RKO (cell line): ENCODE results near the gene ANGPTL4.
"Not testable (repeated sequence)": the region's sequence is repeated elsewhere in the genome, so short reads cannot be mapped to it uniquely, and the experiment has no call there.

Experiments used
- DNase-seq: peaks from one replicate; pipeline ENCODE4 v3.0.0-alpha.2; 2016; ENCODE audit warnings: low spot score

The ANGPTL4 gene

DNA sequence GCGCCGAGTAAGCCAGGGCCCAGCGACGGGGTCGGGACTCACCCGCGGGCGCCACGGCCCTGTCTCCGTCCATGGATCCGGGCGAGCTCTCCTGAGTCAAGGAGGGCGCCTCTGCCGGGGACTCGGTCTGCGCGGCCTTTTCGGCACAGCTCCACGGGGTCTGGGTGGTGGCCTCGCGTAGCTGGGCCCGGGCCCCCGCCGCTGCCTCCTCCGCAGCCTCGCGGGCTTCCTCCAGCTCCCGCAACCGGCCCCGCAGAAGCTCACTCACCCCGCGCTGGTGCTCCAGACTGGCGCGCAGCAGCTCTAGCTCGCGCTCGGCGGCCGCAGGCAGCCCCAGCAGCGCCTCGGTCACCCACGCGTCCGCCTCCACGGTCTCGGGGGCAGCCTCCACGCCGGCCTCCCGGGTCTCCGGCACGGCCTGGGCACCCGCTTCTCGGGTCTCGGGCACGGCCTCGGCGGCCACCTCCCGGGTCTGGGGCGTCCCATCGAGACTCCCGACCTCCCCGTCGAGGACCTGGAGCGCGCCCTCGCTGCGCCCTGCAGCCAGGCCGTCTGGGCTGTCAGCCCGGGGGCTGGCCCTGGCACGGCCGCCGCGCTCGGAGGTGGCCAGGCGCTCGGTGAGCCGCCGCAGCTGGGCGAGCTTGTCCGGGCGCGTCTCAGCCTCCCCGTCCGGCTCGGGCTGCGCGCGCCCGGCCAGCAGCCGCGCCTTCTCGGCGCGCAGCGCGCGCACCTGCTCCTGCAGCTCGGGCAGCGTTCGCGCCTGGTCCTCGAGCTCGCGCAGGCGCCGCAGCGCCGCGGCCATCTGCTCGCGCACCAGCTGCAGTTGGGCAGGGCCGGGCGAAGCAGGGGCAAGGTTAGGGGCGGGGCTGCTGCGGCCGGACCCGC lies 29.3 kb upstream of the ANGPTL4 start:
- peak; percentile 79 for DNase-seq

DNA sequence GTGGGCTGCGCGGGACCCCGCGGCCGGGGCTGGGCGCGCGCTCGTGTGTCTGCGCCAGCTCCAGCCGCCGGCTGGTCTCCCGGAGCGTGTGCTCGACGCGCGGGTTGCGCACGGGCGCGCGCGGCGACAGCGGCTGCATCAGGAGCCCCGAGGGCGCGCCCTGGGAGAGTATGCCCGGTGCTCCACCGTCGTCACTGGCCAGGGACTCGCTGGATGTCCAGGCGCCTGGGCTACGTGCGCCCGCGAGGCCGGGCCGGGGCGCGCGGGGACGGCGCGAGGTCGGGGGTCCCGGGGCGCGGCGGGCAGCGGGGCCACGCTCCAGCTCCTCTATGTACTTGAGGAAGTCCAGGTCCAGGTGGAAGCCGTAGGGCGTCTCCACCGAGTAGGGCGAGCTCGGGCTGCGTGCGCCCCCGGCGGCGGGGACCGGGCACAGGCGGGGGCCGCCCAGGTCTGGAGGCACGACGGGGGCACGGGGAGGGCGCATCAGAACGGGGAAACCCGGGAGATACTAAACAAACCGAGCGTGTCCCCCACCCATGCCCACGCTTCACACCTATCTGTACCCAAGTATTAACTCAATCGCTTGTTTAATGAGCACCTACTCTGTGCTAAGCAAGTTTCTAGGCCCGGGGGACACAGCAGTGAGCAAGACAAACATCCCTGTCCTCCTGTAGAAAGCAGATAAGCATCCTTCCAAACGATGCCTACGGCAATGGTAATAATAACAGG lies 28.4 kb upstream of the ANGPTL4 start:
- DNase-seq = no peak

DNA sequence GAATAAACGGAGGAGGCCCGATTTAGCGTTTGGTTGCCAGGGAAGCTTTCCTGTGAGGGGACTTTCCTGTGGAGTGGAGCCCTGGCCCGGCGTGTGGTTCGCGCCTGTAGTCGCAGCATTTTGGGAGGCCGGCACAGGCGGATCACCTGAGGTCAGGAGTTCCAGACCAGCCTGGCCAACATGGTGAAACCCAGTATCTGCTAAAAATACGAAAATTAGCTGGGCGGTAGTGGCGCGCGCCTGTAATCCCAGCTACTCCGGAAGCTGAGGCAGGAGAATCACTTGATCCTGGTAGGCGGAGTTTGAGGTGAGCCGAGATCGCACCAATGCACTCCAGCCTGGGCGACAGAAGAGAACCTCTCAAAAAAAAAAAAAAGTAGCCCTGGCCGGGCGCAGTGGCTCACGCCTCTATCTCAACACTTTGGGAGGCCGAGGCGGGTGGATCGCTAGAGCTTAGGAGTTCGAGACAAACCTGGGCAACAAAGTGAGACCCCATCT lies 27.8 kb upstream of the ANGPTL4 start:
- DNase-seq = no peak

DNA sequence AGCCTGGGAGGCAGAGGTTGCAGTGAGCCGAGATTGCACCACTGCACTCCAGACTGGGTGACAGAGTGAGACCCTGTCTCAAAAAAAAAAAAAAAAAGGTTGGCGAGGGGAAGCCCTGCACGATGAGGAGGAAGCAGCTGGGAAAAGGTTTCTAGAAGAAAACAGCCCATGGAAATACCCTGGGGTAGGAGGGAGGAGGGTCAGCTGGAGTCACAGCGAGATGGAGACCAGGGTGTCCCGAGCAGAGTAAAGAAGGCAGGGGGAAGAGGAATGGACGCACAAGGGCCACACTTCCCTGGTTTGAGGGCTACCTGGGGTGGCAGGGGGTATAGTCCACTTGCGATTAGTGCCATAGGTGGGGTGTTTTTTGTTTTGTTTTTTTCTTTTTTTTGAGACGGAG lies 27.3 kb upstream of the ANGPTL4 start:
- DNase-seq = no peak

DNA sequence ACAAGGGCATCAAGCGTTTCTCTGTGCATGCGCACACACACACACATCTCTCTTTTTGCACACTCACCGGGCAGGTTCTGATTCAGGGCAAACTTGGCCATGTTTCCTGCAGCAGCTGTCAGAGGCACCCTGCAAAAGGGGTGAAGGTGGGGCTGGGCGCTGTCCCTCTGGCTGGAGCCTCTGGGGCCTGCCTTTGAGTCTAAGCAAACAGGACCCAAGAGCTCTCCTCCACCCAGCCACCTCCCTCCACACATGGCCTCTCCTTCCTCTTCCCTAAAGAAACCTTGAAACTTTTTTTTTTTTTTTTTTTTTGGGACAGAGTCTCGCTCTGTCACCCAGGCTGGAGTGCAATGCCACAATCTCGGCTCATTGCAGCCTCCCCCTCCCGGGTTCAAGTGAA lies 26.2 kb upstream of the ANGPTL4 start:
- DNase-seq = no peak

GRCh38 chr19:8338835-8339234 lies 25.1 kb upstream of the ANGPTL4 start:
- no peak for DNase-seq

DNA sequence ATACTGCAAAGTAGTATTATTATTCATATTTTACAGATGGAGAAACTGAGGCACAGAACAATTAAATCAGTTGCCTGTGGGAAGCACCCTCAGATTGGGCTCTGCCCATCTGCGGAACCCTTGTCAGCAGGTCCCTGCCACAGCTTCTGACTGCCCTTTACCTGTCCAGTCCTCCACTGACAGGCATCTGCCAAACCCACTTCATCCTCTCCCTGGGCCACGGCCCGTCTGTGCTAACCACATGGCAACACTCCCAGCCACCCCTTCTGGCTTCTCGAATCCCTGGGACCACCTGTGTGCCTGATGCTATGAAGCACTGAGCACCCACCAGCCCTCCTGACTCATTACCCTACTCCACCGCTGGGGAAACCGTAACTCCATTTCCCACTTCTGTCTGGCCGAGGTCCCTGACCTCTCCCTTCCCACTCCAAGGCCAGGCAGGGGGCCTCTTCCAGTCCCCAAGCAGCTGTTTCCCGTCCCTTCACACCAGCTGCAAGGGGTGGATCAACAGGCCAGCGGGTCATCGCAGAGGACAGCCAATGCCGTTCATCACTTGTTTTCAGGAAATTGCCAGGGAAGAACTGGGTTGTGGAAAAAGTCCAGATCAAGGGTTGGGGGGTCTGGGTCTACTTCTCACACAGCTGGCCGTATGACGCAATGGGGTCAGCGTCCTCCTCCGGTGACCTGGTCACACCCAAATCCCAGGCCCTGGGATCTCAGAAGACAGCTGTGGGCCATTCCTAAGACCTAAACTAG lies 23.4 kb upstream of the ANGPTL4 start:
- no peak for DNase-seq

- not testable (repeated sequence) for DNase-seq
These were observed 22.5 kb upstream of the ANGPTL4 start for GRCh38 chr19:8341504-8341903.

GRCh38 chr19:8342316-8342683 lies 21.7 kb upstream of the ANGPTL4 start:
- no peak for DNase-seq

DNA sequence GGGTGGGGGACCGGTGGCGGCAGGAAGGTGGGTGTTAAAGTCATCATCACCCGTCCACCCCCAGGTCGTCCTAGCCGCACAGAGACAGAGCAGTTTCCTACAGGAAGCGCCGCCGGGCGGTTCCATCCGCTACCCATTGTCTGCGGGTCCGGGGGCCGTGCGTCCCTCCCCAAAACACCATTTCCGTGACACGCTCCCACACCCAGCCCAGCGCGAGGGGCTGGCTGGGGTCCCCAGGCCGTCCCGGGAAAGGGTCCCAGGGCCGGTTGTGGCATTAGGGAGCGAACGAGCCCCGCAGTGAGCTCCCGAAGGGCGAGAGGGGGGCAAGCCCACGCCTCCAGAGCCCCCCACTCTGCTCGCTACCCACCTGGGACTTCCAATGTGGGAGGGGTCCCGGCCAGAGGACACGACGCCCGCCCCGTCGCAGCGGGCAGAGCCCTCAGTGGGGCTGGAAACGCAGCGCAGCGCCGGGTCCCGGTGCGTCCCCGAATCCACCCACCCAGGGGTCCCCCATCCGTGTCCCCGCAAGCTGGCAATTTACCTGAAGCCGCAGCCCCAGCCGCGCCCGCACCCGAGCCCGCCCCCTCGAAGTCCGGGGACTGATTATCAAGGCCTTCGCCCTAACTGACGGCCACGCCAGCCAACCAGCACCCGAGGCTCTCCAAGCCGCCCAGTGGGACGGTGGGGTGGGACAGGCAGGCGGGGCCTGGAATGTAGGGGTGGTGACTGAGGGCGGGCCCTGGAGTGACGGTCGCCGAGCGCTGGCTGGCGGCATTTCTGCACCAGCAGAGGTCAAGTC lies 21.1 kb upstream of the ANGPTL4 start, which contains the start of gene KANK3:
Gene KANK3 (minus strand): TSS at position 579 of the 799 bp plus-strand sequence. CDS start 5,434 bp downstream, outside the sequence.
- peak; percentile 94 for DNase-seq

GRCh38 chr19:8343483-8343844 lies 20.5 kb upstream of the ANGPTL4 start:
- no peak for DNase-seq

- DNase-seq = not testable (repeated sequence)
These were observed 14.2 kb upstream of the ANGPTL4 start for GRCh38 chr19:8349629-8350372.

GRCh38 chr19:8352134-8352827 lies 11.7 kb upstream of the ANGPTL4 start:
- DNase-seq = no peak

DNA sequence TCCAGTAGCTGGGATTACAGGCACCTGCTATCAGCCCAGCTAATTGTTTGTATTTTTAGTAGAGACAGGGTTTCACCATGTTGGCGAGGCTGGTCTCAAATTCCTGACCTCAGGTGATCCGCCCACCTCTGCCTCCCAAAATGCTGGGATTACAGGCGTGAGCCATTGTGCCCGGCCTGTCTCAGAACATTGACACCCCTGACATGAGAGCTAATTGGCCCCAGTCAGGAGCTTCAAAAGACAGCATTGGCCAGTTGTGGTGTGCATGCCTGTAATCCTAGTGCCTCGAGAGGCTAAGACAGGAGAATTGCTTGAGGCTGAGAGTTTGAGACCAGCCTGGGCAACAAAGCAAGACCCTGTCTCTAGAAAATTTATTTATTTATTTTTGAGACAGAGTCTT lies 11.1 kb upstream of the ANGPTL4 start:
- not testable (repeated sequence) for DNase-seq

DNA sequence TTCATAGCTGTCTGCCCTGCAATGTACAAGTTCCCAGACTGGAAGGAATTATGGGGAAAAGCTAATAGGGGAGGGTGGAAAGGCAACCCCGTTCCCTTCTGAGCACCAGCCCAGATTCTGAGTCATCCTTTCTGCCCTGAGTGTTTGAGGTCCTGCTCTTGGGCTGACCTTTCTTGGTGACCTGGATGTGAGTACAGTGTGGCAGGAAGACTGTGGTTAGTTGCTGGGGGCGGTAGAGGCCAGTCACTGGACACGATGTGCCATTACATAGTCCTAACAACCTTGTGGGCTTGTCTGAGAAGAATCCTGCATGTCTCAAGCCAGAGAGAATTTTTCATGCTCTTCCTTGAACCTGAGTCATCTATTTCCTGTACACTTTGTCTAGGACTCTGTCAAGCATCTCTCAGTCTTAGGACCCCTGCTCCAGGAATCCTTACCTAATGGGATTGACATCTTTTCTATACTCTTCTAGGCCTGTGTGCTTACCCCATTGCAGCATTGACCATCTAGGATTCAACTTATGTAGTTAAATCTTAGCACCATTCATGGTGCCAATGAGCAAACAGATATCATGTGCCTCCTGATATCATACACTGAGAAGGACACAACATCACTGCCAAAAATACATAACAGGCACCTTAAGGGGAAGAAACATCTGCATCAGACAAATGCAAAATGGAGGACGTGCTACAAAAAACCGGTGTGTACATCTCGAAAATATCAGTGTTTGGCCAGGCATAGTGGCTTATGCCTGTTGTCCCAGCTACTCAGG lies 8.1 kb upstream of the ANGPTL4 start:
- peak; percentile 100 for DNase-seq

DNA sequence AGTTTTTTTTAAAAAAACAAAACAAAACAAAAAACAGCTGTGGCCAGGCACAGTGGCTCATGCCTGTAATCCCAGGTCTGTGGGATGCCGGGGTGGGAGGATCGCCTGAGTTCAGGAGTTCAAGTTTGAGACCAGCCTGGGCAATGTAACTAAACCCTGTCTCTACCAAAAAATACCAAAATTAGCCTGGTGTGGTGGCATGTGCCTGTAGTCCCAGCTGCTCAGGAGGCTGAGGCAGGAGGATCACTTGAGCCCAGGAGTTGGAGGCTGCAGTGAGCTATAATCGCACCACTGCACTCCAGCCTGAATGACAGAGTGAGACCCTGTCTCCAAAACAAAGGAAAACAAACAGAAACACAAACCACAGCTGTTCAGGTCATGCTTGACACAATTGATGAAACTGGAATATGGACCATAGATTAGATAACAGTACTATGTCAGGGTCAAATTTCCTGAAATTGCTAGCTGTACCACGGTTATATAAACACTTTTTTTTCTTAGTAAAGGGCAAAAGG lies 6.9 kb upstream of the ANGPTL4 start:
- no peak for DNase-seq

DNA sequence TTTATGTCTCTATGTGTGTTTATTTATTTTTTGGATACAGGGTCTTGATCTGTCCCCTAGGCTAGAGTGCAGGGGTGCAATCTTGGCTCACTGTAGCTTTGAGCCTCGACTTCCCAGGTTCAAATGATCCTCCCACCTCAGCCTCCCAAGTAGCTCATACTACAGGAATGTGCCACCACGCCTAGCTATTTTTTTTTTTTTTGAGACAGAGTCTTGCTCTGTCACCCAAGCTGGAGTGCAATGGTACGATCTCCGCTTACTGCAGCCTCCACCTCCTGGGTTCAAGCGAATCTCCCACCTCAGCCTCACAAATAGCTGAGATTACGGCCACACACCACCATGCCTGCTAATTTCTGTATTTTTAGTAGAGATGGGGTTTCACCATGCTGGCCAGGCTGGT lies 5.0 kb upstream of the ANGPTL4 start:
- no peak for DNase-seq

GRCh38 chr19:8360196-8360595 lies 3.8 kb upstream of the ANGPTL4 start:
- DNase-seq = no peak
